Adrenal gland (tissue), 12 donors: Measurements from ENCODE around the gene ADAM10. TPM values are rescaled to one million over a fixed set of nuclear protein-coding genes. Genes with fewer than 3 reads are reported as not detected.

Source experiments
- DNase-seq, 7 donors: peaks; one replicate each; pipeline ENCODE4 v3.0.0-alpha.2; 2019 to 2020
- H3K27ac ChIP-seq, 5 donors: fragments of 200-600 bp; sonication (generic) in 4 of 5; 1 replicate in 3 of 5; 2 replicates in 2 of 5; pipeline versions ENCODE4 v1.5.1 to v1.8.0; 2016 to 2020; ENCODE audit warnings: mild to moderate bottlenecking in 1 of 5
- H3K27me3 ChIP-seq: fragments of 200-600 bp; 2 replicates; pipeline ENCODE4 v1.8.0; 2021
- H3K36me3 ChIP-seq, 2 donors: fragments of 200-600 bp; replicated peaks in 1 of 2; 1 replicate in 1 of 2; 2 replicates in 1 of 2; pipeline versions ENCODE4 v1.5.1 to v1.8.0; 2018 to 2022
- H3K4me1 ChIP-seq, 2 donors: fragments of 200-600 bp; replicated peaks in 1 of 2; 1 replicate in 1 of 2; 2 replicates in 1 of 2; pipeline versions ENCODE4 v1.5.1 to v1.8.0; 2018 to 2021
- H3K4me3 ChIP-seq, 4 donors: fragments of 200-600 bp; sonication (generic) in 3 of 4; one replicate each; pipeline ENCODE4 v1.5.1; 2016 to 2018
- H3K9me3 ChIP-seq, 3 donors: fragments of 200-600 bp; sonication (generic) in 1 of 3; replicated peaks in 1 of 3; 1 replicate in 2 of 3; 2 replicates in 1 of 3; pipeline versions ENCODE4 v1.5.1 to v1.8.0; 2016 to 2021
- CTCF ChIP-seq, 6 experiments: fragments of 450-650 bp in 4 of 6; fragments of 200-600 bp in 2 of 6; sonication (generic) in 1 of 6; IDR thresholded peaks; 1 replicate in 5 of 6; 2 replicates in 1 of 6; pipeline versions ENCODE4 v1.5.1 to v1.8.0; 2016 to 2021; ENCODE audit warnings: antibody characterized with exemption in 6 of 6, mild to moderate bottlenecking in 2 of 6, moderate library complexity in 1 of 6
- POLR2A ChIP-seq, 2 donors: fragments of 450-650 bp; IDR thresholded peaks; one replicate each; pipeline ENCODE4 v1.6.1; 2017; ENCODE audit warnings: antibody characterized with exemption in 2 of 2, mild to moderate bottlenecking in 2 of 2, moderate library complexity in 1 of 2
- WGBS, 4 donors: extraction: QIAGEN DNeasy Blood & Tissue Kit in 2 of 4; methylation state at CpG; one replicate each; pipeline versions ENCODE4 v1.1.5 to v1.1.7; 2013 to 2017; 5-methylcytosine and 5-hydroxymethylcytosine counted together
- intact Hi-C, 2 donors: fragments of 100-400 bp; cut with DNase I; formaldehyde crosslinking; loops; one replicate each; pipeline versions ENCODE4 v1.14.1 to v1.15.0; 2022 to 2023
- polyA plus RNA-seq, 3 donors: library from polyadenylated mRNA; stranded (reverse); fragments of 200-250 nt in 2 of 3; fragments of 350-450 nt in 1 of 3; fragmentation: Illumina TruSeq in 1 of 3; extraction: RNeasy Lipid Tissue Mini Kit (QIAGEN cat#74804) in 1 of 3; gene quantifications; one replicate each; pipeline ENCODE4 v1.2.3, GENCODE V29; 2013 to 2014
- total RNA-seq, 9 donors: library from RNA; depleted of rRNA in 4 of 9; stranded (reverse); fragments of >200 nt in 4 of 9; fragments of 120-200 nt in 1 of 9; fragmentation: NEBNext Ultra II Directional in 1 of 9; extraction: Animal tissue kit (Norgen Biotek cat#: 25700) in 1 of 9; gene quantifications; one replicate each; pipeline versions ENCODE4 v1.1.0 to v1.2.4, GENCODE V29; 2013 to 2023
- donor health status: healthy with polysubstance abuse.
- donor health status: Bipolar disorder and iron deficiency.
- donor health status: DM: yes; HTN: yes; CAD: no.
- donor health status: DM: no; HTN: no; CAD: no.
- donor health status: DM: no; HTN: no; CAD: no.
- donor health status: DM: yes; HTN: yes; CAD: no.

ADAM10 gene
- total and polyA plus RNA-seq, 12 donors = 6.2 to 97.9 (median 50.7) TPM

GRCh38 chr15:58710701-58711100 is 38.8 kb downstream of the ADAM10 start:
- intact Hi-C loops = no loop called here
- TF ChIP-seq POLR2A (IDR thresholded peaks at IDR 0.05) = no peak
- no peak for TF ChIP-seq CTCF (IDR thresholded peaks at IDR 0.05)
- H3K27me3 ChIP-seq = no peaks in the 10 kb centered on the region

GRCh38 chr15:58707397-58707796 is 42.1 kb downstream of the ADAM10 start:
- Histone ChIP-seq H3K36me3 (no peaks in the 10 kb centered on the region), H3K27ac (no peak overlapping the region), H3K9me3 (no peaks in the 10 kb centered on the region), H3K27me3 (no peaks in the 10 kb centered on the region), H3K4me3 (no peak overlapping the region), H3K4me1 (no peaks in the 10 kb centered on the region)
- no peak for TF ChIP-seq CTCF (IDR thresholded peaks at IDR 0.05)
- TF ChIP-seq POLR2A (IDR thresholded peaks at IDR 0.05) = no peak
- intact Hi-C loops = no loop called here
- DNase-seq = no peak
- WGBS, 4 donors = 93 to 97% (median 95%) methylated on average over 4 of the region's 4 CpGs

More at GRCh38 chr15:58710701-58711100, 38.8 kb downstream of the ADAM10 start:
- no peak for DNase-seq
- Histone ChIP-seq H3K9me3 (no peaks in the 10 kb centered on the region), H3K27ac (no peak overlapping the region), H3K4me1 (no peaks in the 10 kb centered on the region), H3K4me3 (no peak overlapping the region), H3K36me3 (no peaks in the 10 kb centered on the region)

GRCh38 chr15:58705105-58705504 is 44.4 kb downstream of the ADAM10 start:
- H3K27ac ChIP-seq = no peak overlapping the region
- H3K4me3 ChIP-seq = no peak overlapping the region
- intact Hi-C loops = no loop called here
- DNase-seq = no peak
- H3K27me3 ChIP-seq = no peaks in the 10 kb centered on the region
- H3K4me1 ChIP-seq = no peaks in the 10 kb centered on the region
- 93 to 97% (median 95%) methylated on average over 2 of the region's 2 CpGs for WGBS, 4 donors
- H3K9me3 ChIP-seq = peaks cover 0 to 4% (median 0%) of the 10 kb centered on the region in 3 donors
- TF ChIP-seq POLR2A (IDR thresholded peaks at IDR 0.05) (no peak), CTCF (IDR thresholded peaks at IDR 0.05) (no peak)
- no peaks in the 10 kb centered on the region for H3K36me3 ChIP-seq

- no peak for TF ChIP-seq CTCF (IDR thresholded peaks at IDR 0.05)
- TF ChIP-seq POLR2A (IDR thresholded peaks at IDR 0.05) = no peak
- 78 to 83% (median 81%) methylated on average over 4 of the region's 4 CpGs for WGBS, 4 donors
- no peak overlapping the region for H3K4me3 ChIP-seq
- H3K36me3 ChIP-seq = no peaks in the 10 kb centered on the region
- no peaks in the 10 kb centered on the region for H3K27me3 ChIP-seq
- DNase-seq = no peak
- no peaks in the 10 kb centered on the region for H3K4me1 ChIP-seq
- no peak overlapping the region for H3K27ac ChIP-seq
- peaks cover 0 to 8% (median 0%) of the 10 kb centered on the region in 3 donors for H3K9me3 ChIP-seq
- intact Hi-C loops = no loop called here
These were observed 45.2 kb downstream of the ADAM10 start for GRCh38 chr15:58704155-58704865.
